Muscle layer of colon (tissue), 2 donors: ENCODE data around the gene CFL1.
A peak's percentile ranks its signal among the peaks of the same experiment; 100 is the strongest.
"Not testable (repeated sequence)": the region's sequence is repeated elsewhere in the genome, so short reads cannot be mapped to it uniquely, and the experiment has no call there.

Experiments
- H3K27ac ChIP-seq: one replicate; pipeline ENCODE4 v1.7.0; 2013; ENCODE audit warnings: low read depth, mild to moderate bottlenecking, low read length, moderate library complexity
- H3K27me3 ChIP-seq, 2 donors: one replicate each; pipeline ENCODE4 v1.7.0; 2013; ENCODE audit warnings: low read length in 2 of 2, mild to moderate bottlenecking in 2 of 2; ENCODE audit not compliant: insufficient read depth in 2 of 2, control insufficient read depth in 1 of 2
- H3K36me3 ChIP-seq: one replicate; pipeline ENCODE4 v1.7.0; 2013; ENCODE audit warnings: mild to moderate bottlenecking, low read length; ENCODE audit not compliant: insufficient read depth
- H3K4me1 ChIP-seq: one replicate; pipeline ENCODE4 v1.7.0; 2013; ENCODE audit warnings: mild to moderate bottlenecking, low read length; ENCODE audit not compliant: insufficient read depth
- H3K4me3 ChIP-seq, 2 donors: one replicate each; pipeline ENCODE4 v1.7.0; 2013; ENCODE audit warnings: low read length in 2 of 2, low read depth in 1 of 2, mild to moderate bottlenecking in 1 of 2, moderate library complexity in 1 of 2
- H3K9ac ChIP-seq: one replicate; pipeline ENCODE4 v1.7.0; 2013; ENCODE audit warnings: low read length
- H3K9me3 ChIP-seq: one replicate; pipeline ENCODE4 v1.7.0; 2013; ENCODE audit warnings: mild to moderate bottlenecking, low read length
- donor health status: abdominal sarcoma.
- donor health status: Adenocarcinoma of cecum.

The CFL1 gene

DNA sequence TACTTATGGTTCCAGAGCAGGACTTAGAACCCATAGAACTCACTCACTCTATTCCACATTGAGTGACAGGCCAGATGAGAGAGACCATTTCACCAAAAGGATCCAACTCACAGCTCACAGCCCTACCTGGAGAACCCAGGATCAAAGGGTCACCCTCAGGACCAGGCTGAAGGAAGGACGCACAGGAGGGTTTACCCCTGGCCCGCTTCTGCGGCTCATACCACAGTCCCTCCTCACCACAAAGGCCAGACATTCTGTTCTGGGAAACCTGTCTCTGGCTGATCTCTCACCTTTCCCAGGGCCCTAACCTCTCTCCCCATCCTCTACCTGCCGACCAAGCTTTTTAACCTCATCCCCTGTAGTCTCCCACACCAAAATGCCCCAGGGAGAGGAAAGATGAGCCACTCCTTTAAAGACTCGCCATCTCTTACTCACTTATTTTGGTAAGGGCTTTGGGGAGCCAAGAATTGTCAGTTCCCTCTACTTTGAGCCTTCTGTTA, 37.6 kb upstream of the CFL1 start:
- Histone ChIP-seq H3K4me1 (peaks cover 21% of the 10 kb centered on the region), H3K4me3 (no peak overlapping the region), H3K27me3 (peaks cover 7 to 8% of the 10 kb centered on the region in 2 donors), H3K36me3 (no peaks in the 10 kb centered on the region), H3K9ac (no peak overlapping the region), H3K9me3 (no peaks in the 10 kb centered on the region), H3K27ac (no peak overlapping the region)

DNA sequence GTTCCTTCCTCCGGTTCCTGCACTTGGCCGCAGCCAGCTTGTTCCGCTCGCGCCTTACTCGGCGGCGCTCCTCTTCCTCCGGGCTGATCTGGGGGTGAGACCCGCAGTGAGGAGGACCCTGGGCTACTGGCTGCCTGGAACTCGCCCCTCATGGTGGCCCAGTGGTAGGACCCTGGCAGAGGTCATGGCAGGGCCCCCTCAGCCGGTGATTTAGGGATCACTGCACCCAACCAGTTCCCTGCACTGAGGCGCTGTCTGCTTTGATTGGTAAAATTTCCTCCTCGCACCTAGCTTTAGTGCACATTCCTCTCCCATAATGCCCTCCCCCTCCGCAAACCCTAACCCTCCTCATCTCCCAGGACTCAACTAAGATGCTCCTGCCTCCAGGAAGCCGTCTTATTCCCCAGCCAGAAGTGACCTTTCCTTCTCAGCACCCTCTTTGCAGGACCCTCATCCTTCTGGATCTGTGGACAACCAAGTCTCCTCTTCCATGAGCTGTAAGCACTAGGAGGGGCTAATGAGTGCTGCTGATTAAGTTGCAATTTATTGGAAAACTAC, 36.1 kb upstream of the CFL1 start:
- Histone ChIP-seq H3K27me3 (peaks cover 2 to 7% of the 10 kb centered on the region in 2 donors), H3K4me3 (peak overlapping the region in 1 of 2 donors; percentile 27), H3K9ac (peak overlapping the region; percentile 25), H3K9me3 (no peaks in the 10 kb centered on the region), H3K36me3 (no peaks in the 10 kb centered on the region), H3K27ac (peak overlapping the region; percentile 90), H3K4me1 (peaks cover 32% of the 10 kb centered on the region)

DNA sequence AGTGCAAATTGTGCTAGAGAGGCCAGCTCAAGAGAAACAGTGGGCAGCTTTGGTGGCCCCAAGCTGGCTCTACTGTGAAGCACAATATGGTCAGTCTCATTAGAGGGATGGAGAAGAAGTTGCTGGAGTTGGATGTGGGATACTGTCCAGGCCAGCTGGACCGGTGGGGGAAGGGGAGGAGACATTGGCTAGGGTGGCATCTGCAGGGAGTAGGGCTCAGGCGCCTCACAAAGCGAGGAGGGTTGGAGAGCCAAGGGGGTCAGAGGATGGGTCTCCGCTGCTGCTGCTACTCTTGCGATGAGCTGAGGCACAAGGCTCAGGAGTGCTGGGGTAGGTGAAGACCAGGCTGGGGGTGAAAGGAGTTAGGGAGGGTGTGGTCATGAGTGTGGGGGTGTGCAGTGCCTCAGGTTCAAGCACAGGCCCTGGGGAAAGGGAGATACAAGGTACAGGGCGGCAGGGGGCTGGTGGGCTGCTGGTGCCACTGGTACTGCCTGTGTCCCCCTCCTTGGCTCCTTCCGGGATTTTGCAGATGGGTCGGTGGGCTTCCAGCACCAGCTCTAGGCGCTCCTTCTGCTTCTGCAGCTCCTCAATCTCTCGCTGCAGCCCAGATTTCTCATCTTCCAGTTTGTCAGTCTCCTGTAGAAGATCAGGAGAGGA, 34.8 kb upstream of the CFL1 start:
- H3K27ac ChIP-seq, result peak overlapping the region; percentile 99
- no peak overlapping the region for H3K9ac ChIP-seq
- H3K9me3 ChIP-seq, result no peaks in the 10 kb centered on the region
- no peak overlapping the region for H3K4me3 ChIP-seq
- no peaks in the 10 kb centered on the region for H3K27me3 ChIP-seq
- H3K4me1 ChIP-seq, result peaks cover 39% of the 10 kb centered on the region
- no peaks in the 10 kb centered on the region for H3K36me3 ChIP-seq

DNA sequence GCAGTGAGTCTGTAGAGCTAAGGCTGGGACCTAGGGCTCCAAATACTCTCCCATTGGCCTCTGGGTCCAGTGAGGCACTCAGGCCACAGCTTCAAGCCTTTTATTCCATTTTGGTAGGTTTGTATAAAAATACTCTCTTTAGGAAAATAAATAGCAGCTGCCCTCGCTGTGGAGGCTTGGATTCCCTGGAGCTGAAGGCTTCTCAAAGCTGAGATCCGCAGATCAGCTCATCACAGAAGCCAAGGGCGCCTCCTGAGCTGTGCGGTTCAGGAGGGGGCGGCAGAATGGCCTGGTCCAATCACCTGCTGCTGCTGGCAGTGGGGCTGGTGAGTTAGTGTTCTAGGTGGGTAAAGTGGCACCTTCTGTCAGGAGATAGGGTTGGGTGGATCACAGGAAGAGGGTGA, 34.2 kb upstream of the CFL1 start:
- Histone ChIP-seq H3K4me3 (peak overlapping the region; percentile 74 to 94), H3K27ac (peak overlapping the region; percentile 99), H3K9ac (peak overlapping the region; percentile 65), H3K4me1 (peaks cover 46% of the 10 kb centered on the region)
- not testable (repeated sequence) for H3K36me3 ChIP-seq, H3K9me3 ChIP-seq, H3K27me3 ChIP-seq

DNA sequence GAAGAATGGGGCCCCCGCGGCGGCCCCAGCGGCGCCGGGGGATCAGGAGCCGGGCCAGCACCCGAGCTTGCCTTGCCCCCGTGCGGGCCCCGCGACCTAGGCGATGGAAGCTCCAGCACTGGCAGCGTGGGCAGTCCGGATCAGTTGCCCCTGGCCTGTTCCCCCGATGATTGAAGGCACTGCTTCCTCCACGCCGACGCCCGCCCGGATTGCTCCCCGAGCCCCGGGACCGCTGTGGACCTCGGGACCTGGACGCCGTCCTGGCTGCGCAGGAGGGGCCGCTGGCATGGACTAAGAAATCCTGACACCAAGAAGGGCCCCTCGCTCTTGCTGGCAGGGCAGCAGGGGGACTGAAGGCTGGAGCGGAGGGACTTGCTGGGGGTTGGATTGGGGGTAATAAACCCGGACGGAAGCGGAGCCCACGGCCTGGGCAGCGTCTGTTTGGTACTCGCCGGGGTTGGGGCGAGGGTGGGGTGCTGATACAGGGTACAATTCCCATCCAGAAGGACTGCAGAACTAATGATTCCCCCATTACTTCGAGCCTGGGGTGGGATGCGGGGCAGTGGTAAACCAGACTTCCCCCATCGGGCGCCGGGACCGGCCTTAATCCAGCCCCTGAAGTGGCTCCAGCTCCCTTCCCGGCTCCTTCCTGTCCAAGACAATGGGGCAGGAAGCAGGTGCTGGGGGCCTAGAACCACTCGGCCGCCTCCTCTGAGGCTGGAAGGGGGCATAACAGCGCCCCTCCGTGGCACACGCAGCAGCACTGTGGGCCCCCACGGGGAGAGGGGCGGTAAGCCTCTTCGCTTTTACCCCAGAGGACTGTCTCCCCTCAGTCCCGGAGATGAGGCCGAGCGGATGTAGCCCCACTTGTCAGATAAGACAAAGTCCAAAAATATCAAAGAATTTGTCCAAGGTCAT, 33.5 kb upstream of the CFL1 start:
- H3K27ac ChIP-seq, result peak overlapping the region; percentile 99
- H3K4me1 ChIP-seq, result peaks cover 51% of the 10 kb centered on the region

DNA sequence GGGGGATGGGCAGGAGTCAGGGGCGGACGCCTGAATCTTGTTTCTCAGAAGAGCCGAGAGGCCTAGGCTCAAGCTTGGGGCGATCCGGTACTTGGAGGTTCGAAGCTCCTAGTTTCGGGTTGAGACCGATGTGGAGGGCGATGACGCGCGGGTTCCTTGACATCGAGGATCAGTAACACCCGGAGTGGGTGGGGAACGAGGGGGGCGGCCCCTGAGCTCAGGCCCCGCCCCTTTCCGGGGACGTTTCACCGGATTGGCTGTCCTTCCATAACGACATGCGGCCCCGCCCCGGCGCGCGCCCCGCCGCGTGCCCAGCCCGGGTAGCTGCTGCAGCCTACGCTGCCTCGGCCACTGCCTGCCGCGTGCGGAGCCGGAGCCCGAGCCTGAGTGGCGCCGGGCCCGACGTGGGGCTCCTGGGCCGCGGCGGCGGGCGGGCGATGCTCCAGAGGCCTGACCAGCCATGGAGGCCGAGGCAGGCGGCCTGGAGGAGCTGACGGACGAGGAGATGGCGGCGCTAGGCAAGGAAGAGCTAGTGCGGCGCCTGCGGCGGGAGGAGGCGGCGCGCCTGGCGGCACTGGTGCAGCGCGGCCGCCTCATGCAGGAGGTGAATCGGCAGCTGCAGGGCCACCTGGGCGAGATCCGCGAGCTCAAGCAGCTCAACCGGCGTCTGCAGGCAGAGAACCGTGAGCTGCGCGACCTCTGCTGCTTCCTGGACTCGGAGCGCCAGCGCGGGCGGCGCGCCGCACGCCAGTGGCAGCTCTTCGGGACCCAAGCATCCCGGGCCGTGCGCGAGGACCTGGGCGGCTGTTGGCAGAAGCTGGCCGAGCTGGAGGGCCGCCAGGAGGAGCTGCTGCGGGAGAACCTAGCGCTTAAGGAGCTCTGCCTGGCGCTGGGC, 32.6 kb upstream of the CFL1 start, which contains the start of gene CCDC85B:
Gene CCDC85B (plus strand): TSS at position 350 of the 895 bp plus-strand sequence. CDS start 111 bp downstream, at position 461.
- peak within 1 kb of the TSS; percentile 92 for H3K9ac ChIP-seq
- H3K4me1 ChIP-seq, result peaks cover 51% of the 10 kb centered on the region
- H3K27ac ChIP-seq, result peak within 1 kb of the TSS; percentile 99
- H3K36me3 ChIP-seq, result peaks cover 14% of the 10 kb centered on the region
- H3K27me3 ChIP-seq, result no peaks in the 10 kb centered on the region
- H3K9me3 ChIP-seq, result no peaks in the 10 kb centered on the region
- H3K4me3 ChIP-seq, result peak within 1 kb of the TSS; percentile 74 to 94

More for the DNA sequence above, 33.5 kb upstream of the CFL1 start:
- Histone ChIP-seq H3K36me3 (peaks cover 4% of the 10 kb centered on the region), H3K4me3 (peak overlapping the region; percentile 74 to 94), H3K27me3 (no peaks in the 10 kb centered on the region), H3K9me3 (no peaks in the 10 kb centered on the region), H3K9ac (peak overlapping the region; percentile 65)

DNA sequence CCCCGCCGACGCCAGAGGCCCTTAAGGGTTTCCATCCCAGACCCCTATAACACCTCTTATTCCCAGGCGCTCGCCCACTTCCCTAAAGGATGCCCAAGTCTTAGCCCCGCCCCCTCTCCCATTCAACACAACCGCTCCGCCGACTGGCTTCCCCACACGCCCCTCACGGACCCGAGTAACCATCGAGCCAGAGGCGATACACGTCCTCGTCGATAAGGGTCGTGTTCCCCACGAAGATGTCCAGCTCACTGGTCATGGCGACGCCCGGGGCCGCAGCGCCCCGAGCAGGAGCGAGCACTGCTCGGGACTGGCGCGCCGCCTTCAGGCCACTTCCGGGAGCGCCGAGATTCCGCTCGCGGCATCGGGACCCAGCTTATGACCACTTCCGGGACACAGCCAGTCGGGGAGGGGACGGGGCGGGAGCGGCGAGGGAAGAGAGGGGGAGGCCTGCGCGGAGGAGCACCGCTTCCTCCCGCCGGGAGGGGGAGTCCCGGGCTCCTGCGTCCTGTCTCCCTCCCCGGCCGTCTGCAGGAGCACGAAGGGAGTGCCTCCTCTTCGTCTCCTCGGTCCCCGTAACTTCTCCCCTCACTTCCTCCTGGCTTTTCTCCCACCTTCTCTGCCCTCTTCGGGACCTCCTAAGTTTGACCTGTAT, 30.3 kb upstream of the CFL1 start, which contains the start of gene FIBP:
Gene FIBP (minus strand): TSS at position 309 of the 652 bp plus-strand sequence. CDS start 53 bp downstream, at position 256.
- peaks cover 31% of the 10 kb centered on the region for H3K36me3 ChIP-seq
- no peaks in the 10 kb centered on the region for H3K9me3 ChIP-seq
- no peaks in the 10 kb centered on the region for H3K27me3 ChIP-seq
- peak within 1 kb of the TSS; percentile 99 for H3K27ac ChIP-seq
- peak within 1 kb of the TSS; percentile 92 for H3K9ac ChIP-seq
- peak within 1 kb of the TSS; percentile 52 to 84 for H3K4me3 ChIP-seq
- peaks cover 56% of the 10 kb centered on the region for H3K4me1 ChIP-seq

DNA sequence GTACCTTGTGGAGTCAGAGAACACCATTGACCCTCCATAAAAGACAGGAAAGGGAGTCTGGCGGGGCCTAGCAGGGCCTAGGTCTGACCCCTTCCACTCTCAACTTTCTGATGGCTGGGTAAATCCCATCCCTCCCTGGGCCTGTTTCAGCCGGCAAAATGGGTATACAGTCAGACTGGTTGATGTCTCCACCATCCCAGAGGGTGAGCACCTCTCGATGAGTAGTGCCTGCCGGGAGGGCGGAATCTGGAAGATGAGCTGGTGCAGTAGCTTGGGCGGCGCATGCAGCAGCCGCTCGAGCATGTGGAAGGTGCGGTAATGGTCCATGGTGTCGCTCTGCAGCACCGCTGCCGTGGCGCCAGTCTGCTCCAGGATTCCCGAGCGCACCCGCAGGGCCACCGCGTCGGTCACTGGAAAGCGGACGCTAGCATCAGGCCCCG, 29.8 kb upstream of the CFL1 start:
- peak overlapping the region; percentile 52 to 84 for H3K4me3 ChIP-seq
- peak overlapping the region; percentile 99 for H3K27ac ChIP-seq
- H3K4me1 ChIP-seq, result peaks cover 51% of the 10 kb centered on the region
- H3K9ac ChIP-seq, result peak overlapping the region; percentile 23
- no peaks in the 10 kb centered on the region for H3K27me3 ChIP-seq
- peaks cover 36% of the 10 kb centered on the region for H3K36me3 ChIP-seq
- H3K9me3 ChIP-seq, result no peaks in the 10 kb centered on the region

DNA sequence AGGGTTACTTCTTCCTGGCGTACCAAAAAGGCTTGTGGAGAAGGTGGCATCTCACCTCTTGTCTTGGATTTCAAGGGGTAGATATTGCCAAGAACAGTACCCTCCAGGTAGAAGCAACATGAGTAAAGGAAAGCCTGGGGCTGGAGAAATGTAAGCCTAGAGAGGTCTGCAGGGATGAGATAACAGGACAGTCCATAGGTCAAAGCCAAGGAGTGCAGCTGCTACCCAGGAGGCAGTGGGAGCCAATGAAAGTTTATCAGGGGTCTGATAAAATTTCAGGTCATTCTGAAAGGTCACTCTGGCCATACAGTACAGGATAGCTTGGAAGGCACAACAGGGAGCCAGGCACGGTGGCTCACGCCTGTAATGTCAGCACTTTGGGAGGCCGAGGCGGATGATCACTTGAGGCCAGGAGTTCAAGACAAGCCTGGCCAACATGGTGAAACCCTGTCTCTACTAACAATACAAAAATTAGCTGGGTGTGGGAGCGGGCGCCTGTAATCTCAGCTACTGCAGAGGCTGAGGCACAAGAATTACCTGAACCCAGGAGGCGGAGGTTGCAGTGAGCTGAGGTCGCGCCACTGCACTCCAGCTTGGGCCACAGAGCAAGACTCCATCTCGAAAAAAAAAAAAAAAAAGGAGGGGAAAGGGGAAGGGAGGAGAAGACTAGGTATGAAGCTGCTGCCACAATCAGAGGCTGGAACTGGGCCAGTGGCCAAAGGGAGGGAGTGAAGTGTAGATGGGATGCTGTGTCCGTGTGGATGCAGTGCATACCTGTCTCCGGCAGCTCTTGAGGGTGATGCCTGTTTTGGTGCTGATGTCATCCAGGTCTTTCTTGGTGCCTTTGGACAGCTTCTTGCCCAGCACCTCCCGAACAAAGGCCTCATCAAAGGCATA, 29.1 kb upstream of the CFL1 start:
- Histone ChIP-seq H3K27ac (peak overlapping the region; percentile 99), H3K36me3 (peaks cover 37% of the 10 kb centered on the region), H3K4me1 (peaks cover 45% of the 10 kb centered on the region), H3K9ac (peak overlapping the region; percentile 23), H3K4me3 (peak overlapping the region in 1 of 2 donors; percentile 52), H3K27me3 (no peaks in the 10 kb centered on the region), H3K9me3 (no peaks in the 10 kb centered on the region)
